ENCODE measurements around the gene LRP6. TPM values are rescaled to one million over a fixed set of nuclear protein-coding genes. Genes with fewer than 3 reads are reported as not detected.

Gene LRP6
- total RNA-seq, 4 donors from 2014 or later: 11.7 to 102 (median 58.9) TPM

DNA sequence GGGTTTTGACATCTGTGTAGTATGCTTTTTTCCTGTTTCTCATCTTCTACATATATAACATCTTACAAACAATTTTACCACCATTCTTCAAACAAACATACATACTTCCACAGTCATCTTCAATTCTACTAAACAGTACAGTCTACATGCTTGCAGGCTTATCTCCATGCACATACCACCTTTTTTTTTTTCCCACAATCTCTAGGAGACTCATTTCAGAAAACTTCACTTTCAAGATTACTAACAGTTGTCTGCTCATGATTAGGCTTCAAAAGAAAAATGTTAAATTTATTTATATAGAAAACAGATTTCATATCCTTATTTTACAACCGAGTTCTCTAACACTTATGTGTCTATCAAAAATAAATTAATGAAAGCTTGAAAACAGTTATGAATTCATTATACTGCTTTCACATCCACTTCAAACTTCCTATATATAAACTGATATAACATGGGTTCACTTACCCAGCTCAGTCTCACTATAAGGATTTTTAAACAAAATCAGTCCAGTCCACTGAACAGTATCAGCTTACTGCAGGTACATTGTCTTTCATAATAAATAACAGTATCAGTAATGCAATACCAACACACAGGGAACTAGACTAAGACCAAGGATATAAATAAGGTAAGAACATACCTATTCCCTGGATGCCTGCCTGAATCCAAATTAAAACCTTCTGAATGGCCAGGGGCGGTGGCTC, 42.5 kb downstream of the LRP6 start:
- WGBS, 2 donors (ENCODE audit: low coverage in 1 of 2): 76 to 93% methylated on average over 2 of the region's 2 CpGs
- intact Hi-C loops (cut with DNase I; ENCODE audit: low total_unique reads): no loop called here
- TF ChIP-seq POLR2AphosphoS5 (IDR thresholded peaks at IDR 0.05): no peak
- TF ChIP-seq EP300 (IDR thresholded peaks at IDR 0.05; ENCODE audit: low read depth): no peak
- TF ChIP-seq CTCF (IDR thresholded peaks at IDR 0.05): no peak
- TF ChIP-seq POLR2A (IDR thresholded peaks at IDR 0.05): no peak

GRCh38 chr12:12221560-12221959, 45.3 kb downstream of the LRP6 start:
- Histone ChIP-seq H3K36me3 (no peaks in the 10 kb centered on the region), H3K9me3 (no peaks in the 10 kb centered on the region), H3K4me1 (peaks cover 0 to 12% (median 6%) of the 10 kb centered on the region in 4 donors), H3K27me3 (no peaks in the 10 kb centered on the region), H3K4me3 (no peak overlapping the region), H3K27ac (no peak overlapping the region)
- DNase-seq: no peak
- TF ChIP-seq POLR2A (IDR thresholded peaks at IDR 0.05) (no peak), POLR2AphosphoS5 (IDR thresholded peaks at IDR 0.05) (no peak), CTCF (IDR thresholded peaks at IDR 0.05) (no peak), EP300 (IDR thresholded peaks at IDR 0.05; ENCODE audit: low read depth) (no peak)
- 68 to 72% methylated on average over 2 of the region's 2 CpGs for WGBS, 2 donors (ENCODE audit: low coverage in 1 of 2)
- in situ Hi-C loops (cut with MboI; ENCODE audit: low pct_ligation_motif_present in 1 of 4, low pct_unique_long_range_greater_than_20kb in 1 of 4, low sequenced_read_pairs in 3 of 4) (no loop called here), intact Hi-C loops (cut with DNase I; ENCODE audit: low total_unique reads) (no loop called here)

More for the DNA sequence above, 42.5 kb downstream of the LRP6 start:
- Histone ChIP-seq H3K4me3 (no peak overlapping the region), H3K27ac (no peak overlapping the region), H3K9me3 (no peaks in the 10 kb centered on the region), H3K36me3 (no peaks in the 10 kb centered on the region), H3K4me1 (no peaks in the 10 kb centered on the region), H3K27me3 (no peaks in the 10 kb centered on the region)
- DNase-seq: no peak
- in situ Hi-C loops (cut with MboI; ENCODE audit: low pct_ligation_motif_present in 1 of 4, low pct_unique_long_range_greater_than_20kb in 1 of 4, low sequenced_read_pairs in 3 of 4): no loop called here

- in situ Hi-C loops (cut with MboI; ENCODE audit: low pct_ligation_motif_present in 1 of 4, low pct_unique_long_range_greater_than_20kb in 1 of 4, low sequenced_read_pairs in 3 of 4): no loop called here
- Histone ChIP-seq H3K4me1 (peaks cover 0 to 23% (median 7%) of the 10 kb centered on the region in 4 donors), H3K36me3 (no peaks in the 10 kb centered on the region), H3K27ac (no peak overlapping the region), H3K27me3 (no peaks in the 10 kb centered on the region), H3K4me3 (no peak overlapping the region), H3K9me3 (no peaks in the 10 kb centered on the region)
- intact Hi-C loops (cut with DNase I; ENCODE audit: low total_unique reads): no loop called here
- TF ChIP-seq EP300 (IDR thresholded peaks at IDR 0.05; ENCODE audit: low read depth): no peak
- no peak for TF ChIP-seq POLR2A (IDR thresholded peaks at IDR 0.05)
- no peak for TF ChIP-seq CTCF (IDR thresholded peaks at IDR 0.05)
- TF ChIP-seq POLR2AphosphoS5 (IDR thresholded peaks at IDR 0.05): no peak
- WGBS, 2 donors (ENCODE audit: low coverage in 1 of 2): 90 to 94% methylated on average over 5 to 9 of the region's 9 CpGs
- DNase-seq: no peak
Measured at GRCh38 chr12:12219664-12220063, 47.2 kb downstream of the LRP6 start.

DNA sequence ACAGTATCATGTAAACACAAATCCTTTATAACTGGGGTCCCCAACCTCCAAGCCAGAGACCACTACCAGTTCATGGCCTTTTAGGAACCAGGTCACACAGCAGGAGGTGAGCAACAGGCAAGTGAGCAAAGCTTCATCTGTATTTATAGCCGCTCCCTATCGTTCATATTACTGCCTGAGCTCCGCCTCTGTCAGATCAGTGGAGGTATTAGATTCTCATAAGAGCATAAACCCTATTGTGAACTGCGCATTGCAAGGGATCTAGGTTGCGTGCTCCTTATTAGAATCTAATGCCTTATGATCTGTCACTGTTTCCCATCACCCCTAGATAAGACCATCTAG, 49.9 kb downstream of the LRP6 start:
- Histone ChIP-seq H3K4me1 (peaks cover 0 to 34% (median 9%) of the 10 kb centered on the region in 4 donors), H3K9me3 (no peaks in the 10 kb centered on the region), H3K36me3 (no peaks in the 10 kb centered on the region), H3K27ac (no peak overlapping the region), H3K4me3 (no peak overlapping the region), H3K27me3 (no peaks in the 10 kb centered on the region)
- DNase-seq: no peak
- intact Hi-C loops (cut with DNase I; ENCODE audit: low total_unique reads): no loop called here
- 79 to 90% methylated on average over 4 to 5 of the region's 5 CpGs for WGBS, 2 donors (ENCODE audit: low coverage in 1 of 2)
- in situ Hi-C loops (cut with MboI; ENCODE audit: low pct_ligation_motif_present in 1 of 4, low pct_unique_long_range_greater_than_20kb in 1 of 4, low sequenced_read_pairs in 3 of 4): no loop called here
- TF ChIP-seq POLR2A (IDR thresholded peaks at IDR 0.05) (no peak), POLR2AphosphoS5 (IDR thresholded peaks at IDR 0.05) (no peak), EP300 (IDR thresholded peaks at IDR 0.05; ENCODE audit: low read depth) (no peak), CTCF (IDR thresholded peaks at IDR 0.05) (no peak)

Data from transverse colon (tissue), 4 donors.